C4-2B (cell line): Measurements from ENCODE around the gene MVD.
A peak's percentile ranks its signal among the peaks of the same experiment; 100 is the strongest.

Experiments used
- H3K27ac ChIP-seq: fragments of 450-650 bp; 2 replicates; pipeline ENCODE4 v1.5.1; 2017
- CTCF ChIP-seq: fragments of 450-650 bp; conservative IDR thresholded peaks from 2 replicates; pipeline ENCODE4 v1.5.1; 2017; ENCODE audit warnings: mild to moderate bottlenecking
- ZFX ChIP-seq: fragments of 450-650 bp; IDR thresholded peaks from 2 replicates; pipeline ENCODE4 v1.6.1; 2017

The MVD gene

GRCh38 chr16:88665148-88665547, 2.3 kb upstream of the MVD start:
- TF ChIP-seq ZFX (no peak), CTCF (no peak)
- no peak overlapping the region for H3K27ac ChIP-seq

GRCh38 chr16:88662222-88662842, 559 bp downstream of the MVD start:
- no peak for TF ChIP-seq CTCF
- TF ChIP-seq ZFX = no peak
- H3K27ac ChIP-seq = peak overlapping the region; percentile 95

GRCh38 chr16:88661468-88661867, 1.4 kb downstream of the MVD start:
- no peak overlapping the region for H3K27ac ChIP-seq
- TF ChIP-seq CTCF (no peak), ZFX (no peak)

- TF ChIP-seq CTCF (no peak), ZFX (no peak)
- no peak overlapping the region for H3K27ac ChIP-seq
Measured at GRCh38 chr16:88659160-88659559, 3.7 kb downstream of the MVD start.

- H3K27ac ChIP-seq = no peak overlapping the region
- no peak for TF ChIP-seq CTCF
Measured at GRCh38 chr16:88658714-88659113, 4.2 kb downstream of the MVD start.

GRCh38 chr16:88657371-88657770, 5.5 kb downstream of the MVD start:
- H3K27ac ChIP-seq = no peak overlapping the region
- TF ChIP-seq ZFX (no peak), CTCF (no peak)

GRCh38 chr16:88656291-88656980, 6.5 kb downstream of the MVD start:
- TF ChIP-seq CTCF (no peak), ZFX (no peak)
- no peak overlapping the region for H3K27ac ChIP-seq
